ENCODE data around the gene DLGAP1.

DLGAP1 gene

DNA sequence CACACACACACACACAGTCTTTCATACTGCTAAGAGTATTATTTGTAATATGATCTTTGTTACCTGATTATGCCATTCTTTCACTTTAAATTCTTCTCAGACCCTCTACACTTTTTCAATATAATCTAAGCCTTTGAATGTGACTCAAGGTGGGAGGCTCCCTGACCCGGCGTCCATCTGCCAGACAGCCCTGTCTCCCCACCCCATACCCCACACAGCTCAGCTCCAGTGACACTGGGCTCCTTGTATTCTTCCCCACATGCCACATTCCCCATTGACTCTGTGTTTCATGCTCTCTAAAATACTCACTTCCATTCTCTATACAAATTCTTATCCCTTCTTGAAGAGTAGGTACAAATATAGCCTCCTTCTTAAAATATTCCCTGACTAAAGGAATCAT is 563.0 kb downstream of the DLGAP1 start:
- TF ChIP-seq, protein P1, sequence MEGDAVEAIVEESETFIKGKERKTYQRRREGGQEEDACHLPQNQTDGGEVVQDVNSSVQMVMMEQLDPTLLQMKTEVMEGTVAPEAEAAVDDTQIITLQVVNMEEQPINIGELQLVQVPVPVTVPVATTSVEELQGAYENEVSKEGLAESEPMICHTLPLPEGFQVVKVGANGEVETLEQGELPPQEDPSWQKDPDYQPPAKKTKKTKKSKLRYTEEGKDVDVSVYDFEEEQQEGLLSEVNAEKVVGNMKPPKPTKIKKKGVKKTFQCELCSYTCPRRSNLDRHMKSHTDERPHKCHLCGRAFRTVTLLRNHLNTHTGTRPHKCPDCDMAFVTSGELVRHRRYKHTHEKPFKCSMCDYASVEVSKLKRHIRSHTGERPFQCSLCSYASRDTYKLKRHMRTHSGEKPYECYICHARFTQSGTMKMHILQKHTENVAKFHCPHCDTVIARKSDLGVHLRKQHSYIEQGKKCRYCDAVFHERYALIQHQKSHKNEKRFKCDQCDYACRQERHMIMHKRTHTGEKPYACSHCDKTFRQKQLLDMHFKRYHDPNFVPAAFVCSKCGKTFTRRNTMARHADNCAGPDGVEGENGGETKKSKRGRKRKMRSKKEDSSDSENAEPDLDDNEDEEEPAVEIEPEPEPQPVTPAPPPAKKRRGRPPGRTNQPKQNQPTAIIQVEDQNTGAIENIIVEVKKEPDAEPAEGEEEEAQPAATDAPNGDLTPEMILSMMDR (IDR thresholded peaks at IDR 0.05; ENCODE audit: low read length), result no peak
- TF ChIP-seq EZH2 (IDR thresholded peaks at IDR 0.05; ENCODE audit: borderline replicate concordance, low read length), result no peak
- Histone ChIP-seq H3K36me3 (ENCODE audit: insufficient read depth, low read length) (no peaks in the 10 kb centered on the region), H3K4me2 (ENCODE audit: low read length) (no peak overlapping the region), H3F3A (ENCODE audit: insufficient read depth, low read length) (no peaks in the 10 kb centered on the region), H3K4me1 (ENCODE audit: insufficient read depth, low read length, severe bottlenecking) (peaks cover 31% of the 10 kb centered on the region), H3K79me2 (ENCODE audit: insufficient read depth, low read length) (no peaks in the 10 kb centered on the region), H3K27ac (ENCODE audit: low read depth, low read length, poor library complexity, severe bottlenecking) (no peak overlapping the region), H3K9ac (ENCODE audit: low read length) (no peak overlapping the region), H4K20me1 (ENCODE audit: insufficient read depth, low read length) (no peaks in the 10 kb centered on the region), H3K4me3 (ENCODE audit: low read depth, low read length, poor library complexity, severe bottlenecking) (no peak overlapping the region), H2AFZ (ENCODE audit: low read length) (no peak overlapping the region), H3K9me3 (ENCODE audit: low read length) (no peaks in the 10 kb centered on the region), H3K27me3 (ENCODE audit: insufficient read depth, low read length) (no peaks in the 10 kb centered on the region), H3K9me2 (ENCODE audit: low read depth, low read length) (no peaks in the 10 kb centered on the region)

DNA sequence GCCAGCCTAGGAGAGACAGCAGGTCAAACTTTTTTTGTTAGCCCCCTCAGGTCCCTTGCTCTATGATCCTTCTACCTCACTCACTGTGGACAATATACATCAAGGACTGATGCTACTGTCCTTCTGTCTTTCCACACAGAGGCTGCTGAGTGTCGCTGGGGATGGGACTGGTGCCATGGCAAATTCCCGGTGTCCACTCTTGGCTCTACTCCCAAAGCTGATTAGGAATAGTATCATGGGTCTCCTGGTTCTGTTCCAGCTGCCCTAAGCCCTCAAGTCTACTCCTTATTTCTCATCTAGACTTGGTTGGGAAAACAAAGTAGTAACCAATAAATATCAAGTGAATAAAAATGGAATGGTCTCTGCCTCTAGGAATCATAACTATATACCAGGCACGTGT is 563.9 kb downstream of the DLGAP1 start:
- H3K4me1 ChIP-seq (ENCODE audit: insufficient read depth, low read length, severe bottlenecking), result peaks cover 40% of the 10 kb centered on the region
- H3K36me3 ChIP-seq (ENCODE audit: insufficient read depth, low read length), result no peaks in the 10 kb centered on the region
- TF ChIP-seq EZH2 (IDR thresholded peaks at IDR 0.05; ENCODE audit: borderline replicate concordance, low read length), result no peak
- TF ChIP-seq, protein P1 (IDR thresholded peaks at IDR 0.05; ENCODE audit: low read length), result no peak
- no peaks in the 10 kb centered on the region for H3K9me3 ChIP-seq (ENCODE audit: low read length)
- H3F3A ChIP-seq (ENCODE audit: insufficient read depth, low read length), result no peaks in the 10 kb centered on the region
- no peaks in the 10 kb centered on the region for H3K9me2 ChIP-seq (ENCODE audit: low read depth, low read length)
- H3K79me2 ChIP-seq (ENCODE audit: insufficient read depth, low read length), result no peaks in the 10 kb centered on the region
- H3K9ac ChIP-seq (ENCODE audit: low read length), result no peak overlapping the region
- no peak overlapping the region for H3K4me3 ChIP-seq (ENCODE audit: low read depth, low read length, poor library complexity, severe bottlenecking)
- H2AFZ ChIP-seq (ENCODE audit: low read length), result no peak overlapping the region
- no peaks in the 10 kb centered on the region for H4K20me1 ChIP-seq (ENCODE audit: insufficient read depth, low read length)
- H3K27me3 ChIP-seq (ENCODE audit: insufficient read depth, low read length), result no peaks in the 10 kb centered on the region
- H3K4me2 ChIP-seq (ENCODE audit: low read length), result no peak overlapping the region
- H3K27ac ChIP-seq (ENCODE audit: low read depth, low read length, poor library complexity, severe bottlenecking), result no peak overlapping the region

DNA sequence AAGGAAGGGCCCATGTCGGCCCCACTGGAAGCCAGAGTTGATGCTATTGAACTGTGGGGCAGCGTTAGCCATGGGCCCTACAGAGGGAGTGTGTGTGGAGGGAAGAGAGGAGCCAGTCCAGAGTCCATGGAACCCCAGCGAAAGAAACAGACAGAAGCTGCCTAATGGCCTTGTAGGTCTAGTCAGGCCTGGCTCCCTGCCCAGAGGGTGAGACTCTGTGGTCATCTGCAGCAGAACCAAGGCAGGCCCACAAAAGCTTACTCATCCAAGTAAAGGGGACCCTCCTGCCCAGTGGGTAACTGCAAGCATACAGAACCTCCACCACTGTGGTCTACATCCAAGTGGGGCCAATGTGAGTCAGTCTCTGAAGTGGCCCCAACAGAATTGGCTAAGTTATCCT is 565.3 kb downstream of the DLGAP1 start:
- Histone ChIP-seq H3K36me3 (ENCODE audit: insufficient read depth, low read length) (no peaks in the 10 kb centered on the region), H3F3A (ENCODE audit: insufficient read depth, low read length) (no peaks in the 10 kb centered on the region), H3K4me1 (ENCODE audit: insufficient read depth, low read length, severe bottlenecking) (peaks cover 41% of the 10 kb centered on the region), H3K4me3 (ENCODE audit: low read depth, low read length, poor library complexity, severe bottlenecking) (no peak overlapping the region), H3K9me2 (ENCODE audit: low read depth, low read length) (no peaks in the 10 kb centered on the region), H2AFZ (ENCODE audit: low read length) (no peak overlapping the region), H3K27ac (ENCODE audit: low read depth, low read length, poor library complexity, severe bottlenecking) (peak overlapping the region; percentile 12), H3K9me3 (ENCODE audit: low read length) (no peaks in the 10 kb centered on the region), H3K79me2 (ENCODE audit: insufficient read depth, low read length) (no peaks in the 10 kb centered on the region), H3K9ac (ENCODE audit: low read length) (no peak overlapping the region), H3K4me2 (ENCODE audit: low read length) (no peak overlapping the region), H4K20me1 (ENCODE audit: insufficient read depth, low read length) (no peaks in the 10 kb centered on the region), H3K27me3 (ENCODE audit: insufficient read depth, low read length) (no peaks in the 10 kb centered on the region)
- no peak for TF ChIP-seq EZH2 (IDR thresholded peaks at IDR 0.05; ENCODE audit: borderline replicate concordance, low read length)
- TF ChIP-seq, protein P1 (IDR thresholded peaks at IDR 0.05; ENCODE audit: low read length), result no peak

Data from OCI-LY1 (cell line).